Psoas muscle (tissue), 8 donors: ENCODE data around the gene FBXL13. TPM values are rescaled to one million over a fixed set of nuclear protein-coding genes. Genes with fewer than 3 reads are reported as not detected.
"Not testable (repeated sequence)": the region's sequence is repeated elsewhere in the genome, so short reads cannot be mapped to it uniquely, and the experiment has no call there.

Experiments used
- ATAC-seq, 4 donors: fragments of 200-7000 bp; cut with Tn5 transposase; one replicate each; pipeline ENCODE4 v1.9.1; 2020; ENCODE audit warnings: moderate library complexity in 3 of 4, mild to moderate bottlenecking in 2 of 4
- DNase-seq, 2 donors: peaks; one replicate each; pipeline ENCODE4 v3.0.0-alpha.2; 2020
- H3K27ac ChIP-seq: fragments of 200-600 bp; one replicate; pipeline ENCODE4 v1.8.0; 2022
- H3K27me3 ChIP-seq, 3 donors: fragments of 200-600 bp in 1 of 3; one replicate each; pipeline versions ENCODE4 v1.6.1 to v1.8.0; 2013 to 2022; ENCODE audit warnings: low read length in 2 of 3, mild to moderate bottlenecking in 2 of 3, moderate library complexity in 1 of 3; ENCODE audit not compliant: insufficient read depth in 3 of 3
- H3K36me3 ChIP-seq, 2 donors: fragments of 200-600 bp in 1 of 2; one replicate each; pipeline versions ENCODE4 v1.6.1 to v1.8.0; 2013 to 2022; ENCODE audit warnings: low read depth in 1 of 2, mild to moderate bottlenecking in 1 of 2, moderate library complexity in 1 of 2; ENCODE audit not compliant: insufficient read depth in 1 of 2
- H3K4me1 ChIP-seq: fragments of 200-600 bp; one replicate; pipeline ENCODE4 v1.8.0; 2022
- H3K4me3 ChIP-seq: fragments of 200-600 bp; one replicate; pipeline ENCODE4 v1.8.0; 2022; ENCODE audit warnings: mild to moderate bottlenecking
- H3K9me3 ChIP-seq: fragments of 200-600 bp; one replicate; pipeline ENCODE4 v1.8.0; 2022
- WGBS, 3 donors: extraction: QIAGEN DNeasy Blood & Tissue Kit; methylation state at CpG; one replicate each; pipeline versions ENCODE4 v1.1.6 to v1.1.7; 2013; 5-methylcytosine and 5-hydroxymethylcytosine counted together
- intact Hi-C, 2 donors: fragments of 100-400 bp; cut with DNase I; formaldehyde crosslinking; loops; one replicate each; pipeline versions ENCODE4 v1.11.0 to v1.14.2; 2022
- polyA plus RNA-seq, 3 donors: library from polyadenylated mRNA; stranded (reverse); fragments of 200-250 nt; gene quantifications; one replicate each; pipeline ENCODE4 v1.2.3, GENCODE V29; 2013
- total RNA-seq, 4 donors: library from RNA; stranded (reverse); fragmentation: NEBNext Ultra II Directional in 2 of 4; extraction: Animal tissue kit (Norgen Biotek cat#: 25700) in 2 of 4; gene quantifications; one replicate each; pipeline versions ENCODE4 v1.2.1 to v1.2.4, GENCODE V29; 2021 to 2023
- TF ChIP-seq, protein P1 (sequence below): fragments of 200-600 bp; IDR thresholded peaks from one replicate; pipeline ENCODE4 v1.8.0; 2022; ENCODE audit warnings: antibody characterized with exemption
- donor health status: healthy with polysubstance abuse.
- donor health status: DM: no; HTN: no; CAD: no; lungs with moderate emphysema.
- donor health status: Bipolar disorder and iron deficiency.
- donor health status: healthy.
- donor health status: DM: yes; HTN: yes; CAD: no.
- donor health status: DM: no; HTN: no; CAD: no.
- donor health status: DM: no; HTN: no; CAD: no.
- donor health status: DM: yes; HTN: yes; CAD: no.

Gene FBXL13
- total and polyA plus RNA-seq, 7 donors, result 0.13 to 0.52 (median 0.28) TPM; not detected in 1

DNA sequence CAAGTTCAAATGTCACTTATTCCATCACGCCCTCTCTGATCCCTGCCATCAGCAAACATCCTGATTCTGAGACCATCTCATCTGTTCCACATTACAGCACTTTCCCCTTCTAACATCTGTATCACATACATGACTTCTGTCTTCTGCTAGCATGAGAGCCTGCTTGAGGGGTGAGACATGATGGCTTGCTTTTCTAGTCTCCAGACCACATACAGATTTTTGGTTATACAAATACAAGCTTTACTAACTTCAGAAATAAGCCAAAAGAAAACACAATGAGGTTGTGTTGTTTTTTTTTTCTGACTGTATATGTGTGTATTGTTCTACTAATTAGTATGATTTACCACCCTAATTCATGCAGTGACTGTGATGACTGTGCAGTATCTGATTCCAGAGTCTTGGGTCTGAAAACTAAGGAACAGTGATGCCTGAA is 40.0 kb upstream of the FBXL13 start:
- Histone ChIP-seq H3K27ac (no peak overlapping the region), H3K4me1 (no peaks in the 10 kb centered on the region), H3K4me3 (no peak overlapping the region), H3K36me3 (peaks cover 0 to 31% of the 10 kb centered on the region in 2 donors), H3K27me3 (no peaks in the 10 kb centered on the region), H3K9me3 (peaks cover 7% of the 10 kb centered on the region)
- WGBS, 3 donors, result 75 to 93% (median 90%) methylated on average over 1 of the region's 1 CpG
- intact Hi-C loops, result no loop called here
- TF ChIP-seq, protein P1, sequence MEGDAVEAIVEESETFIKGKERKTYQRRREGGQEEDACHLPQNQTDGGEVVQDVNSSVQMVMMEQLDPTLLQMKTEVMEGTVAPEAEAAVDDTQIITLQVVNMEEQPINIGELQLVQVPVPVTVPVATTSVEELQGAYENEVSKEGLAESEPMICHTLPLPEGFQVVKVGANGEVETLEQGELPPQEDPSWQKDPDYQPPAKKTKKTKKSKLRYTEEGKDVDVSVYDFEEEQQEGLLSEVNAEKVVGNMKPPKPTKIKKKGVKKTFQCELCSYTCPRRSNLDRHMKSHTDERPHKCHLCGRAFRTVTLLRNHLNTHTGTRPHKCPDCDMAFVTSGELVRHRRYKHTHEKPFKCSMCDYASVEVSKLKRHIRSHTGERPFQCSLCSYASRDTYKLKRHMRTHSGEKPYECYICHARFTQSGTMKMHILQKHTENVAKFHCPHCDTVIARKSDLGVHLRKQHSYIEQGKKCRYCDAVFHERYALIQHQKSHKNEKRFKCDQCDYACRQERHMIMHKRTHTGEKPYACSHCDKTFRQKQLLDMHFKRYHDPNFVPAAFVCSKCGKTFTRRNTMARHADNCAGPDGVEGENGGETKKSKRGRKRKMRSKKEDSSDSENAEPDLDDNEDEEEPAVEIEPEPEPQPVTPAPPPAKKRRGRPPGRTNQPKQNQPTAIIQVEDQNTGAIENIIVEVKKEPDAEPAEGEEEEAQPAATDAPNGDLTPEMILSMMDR, result no peak
- no peak for ATAC-seq
- DNase-seq, result no peak

DNA sequence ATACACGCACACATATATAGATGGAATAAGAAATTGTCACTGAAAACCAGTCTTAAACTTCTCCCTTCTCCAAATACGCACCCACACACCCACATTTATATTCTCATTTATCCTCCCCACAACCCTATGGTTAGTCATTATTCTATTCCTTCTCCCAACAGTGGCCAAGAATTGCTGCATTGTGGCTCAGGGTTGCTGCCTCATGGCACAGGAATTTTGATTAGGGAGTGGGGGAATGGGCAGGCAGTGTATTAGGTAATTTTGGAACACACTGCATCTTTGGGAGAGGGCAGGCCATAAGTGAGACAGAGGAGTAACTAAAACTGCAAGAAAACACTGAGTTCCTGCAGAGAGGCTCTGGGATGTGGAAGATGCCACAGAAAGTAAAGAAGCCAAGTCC is 38.6 kb upstream of the FBXL13 start:
- Histone ChIP-seq H3K9me3 (peaks cover 7% of the 10 kb centered on the region), H3K4me1 (no peaks in the 10 kb centered on the region), H3K27me3 (no peaks in the 10 kb centered on the region), H3K27ac (no peak overlapping the region), H3K4me3 (no peak overlapping the region), H3K36me3 (peaks cover 0 to 21% of the 10 kb centered on the region in 2 donors)
- ATAC-seq, result no peak
- TF ChIP-seq, protein P1, result no peak
- DNase-seq, result no peak
- 88 to 97% (median 95%) methylated on average over 2 of the region's 2 CpGs for WGBS, 3 donors
- intact Hi-C loops, result no loop called here

DNA sequence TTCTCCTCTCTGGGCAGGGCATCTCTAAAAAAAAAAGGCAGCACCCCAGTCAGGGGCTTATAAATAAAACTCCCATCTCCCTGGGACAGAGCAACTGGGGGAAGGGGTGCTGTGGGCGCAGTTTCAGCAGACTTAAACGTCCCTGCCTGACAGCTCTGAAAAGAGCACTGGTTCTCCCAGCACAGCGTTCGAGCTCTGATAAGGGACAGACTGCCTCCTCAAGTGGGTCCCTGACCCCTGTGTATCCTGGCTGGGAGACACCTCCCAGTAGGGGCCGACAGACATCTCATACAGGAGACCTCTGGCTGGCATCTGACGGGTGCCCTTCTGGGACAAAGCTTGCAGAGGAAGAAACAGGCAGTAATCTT is 32.1 kb upstream of the FBXL13 start:
- H3K4me3 ChIP-seq, ATAC-seq, H3K27ac ChIP-seq, intact Hi-C loops, H3K27me3 ChIP-seq, H3K4me1 ChIP-seq, H3K9me3 ChIP-seq, DNase-seq: not testable (repeated sequence)
- peaks cover 2 to 32% of the 10 kb centered on the region in 2 donors for H3K36me3 ChIP-seq
- WGBS, 3 donors, result 67 to 76% (median 73%) methylated on average over 6 of the region's 6 CpGs

DNA sequence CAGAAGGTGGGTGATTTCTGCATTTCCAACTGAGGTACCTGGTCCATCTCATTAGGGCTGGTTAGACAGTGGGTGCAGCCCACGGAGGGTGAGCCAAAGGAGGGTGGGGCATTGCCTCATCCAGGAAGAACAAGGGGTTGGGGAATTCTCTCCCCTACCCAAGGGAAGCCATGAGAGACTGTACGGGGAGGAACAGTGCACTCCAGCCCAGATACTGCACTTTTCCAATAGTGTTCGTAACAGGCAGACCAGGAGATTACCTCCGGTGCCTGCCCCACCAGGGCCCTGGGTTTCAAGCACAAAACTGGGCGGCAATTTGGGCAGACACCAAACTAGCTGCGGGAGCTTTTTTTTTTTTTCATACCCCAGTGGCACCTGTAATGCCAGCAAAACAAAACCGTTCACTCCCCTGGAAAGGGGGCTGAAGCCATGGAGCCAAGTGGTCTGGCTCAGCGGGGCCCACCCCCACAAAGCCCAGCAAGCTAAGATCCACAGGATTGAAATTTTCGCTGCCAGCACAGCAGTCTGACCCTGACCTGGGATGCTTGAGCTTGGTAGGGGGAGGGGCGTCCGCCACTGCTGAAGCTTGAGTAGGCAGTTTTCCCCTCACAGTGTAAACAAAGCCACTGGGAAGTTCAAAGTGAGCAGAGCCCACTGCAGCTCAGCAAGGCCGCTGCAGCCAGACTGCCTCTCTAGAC is 31.6 kb upstream of the FBXL13 start:
- H3K36me3 ChIP-seq, result peaks cover 2 to 37% of the 10 kb centered on the region in 2 donors

DNA sequence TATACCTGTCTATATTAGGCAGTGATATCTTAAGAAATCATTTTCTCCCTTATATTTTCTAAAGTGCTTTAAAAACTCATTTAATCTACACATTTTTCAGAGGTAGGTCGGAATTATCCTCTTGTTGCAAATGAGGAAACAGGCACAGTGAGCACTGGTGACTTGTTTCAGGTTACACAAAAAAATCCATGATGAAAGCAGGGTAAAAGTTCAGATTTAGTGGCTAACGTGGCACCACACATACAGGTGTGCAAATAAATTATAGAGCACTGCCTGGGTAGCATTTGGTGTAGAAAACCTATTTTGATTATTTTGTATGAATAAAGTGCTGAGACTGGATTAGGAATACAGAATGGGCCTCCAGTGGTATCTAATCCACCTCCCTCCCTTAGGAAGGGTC is 26.9 kb upstream of the FBXL13 start:
- Histone ChIP-seq H3K4me1 (no peaks in the 10 kb centered on the region), H3K27me3 (no peaks in the 10 kb centered on the region), H3K9me3 (no peaks in the 10 kb centered on the region), H3K27ac (no peak overlapping the region), H3K36me3 (peaks cover 6 to 71% of the 10 kb centered on the region in 2 donors), H3K4me3 (no peak overlapping the region)
- ATAC-seq (no peak), DNase-seq (no peak)
- TF ChIP-seq, protein P1, result no peak
- WGBS, 3 donors, result 37 to 51% (median 40%) methylated on average over 2 of the region's 2 CpGs
- intact Hi-C loops, result no loop called here

More for the DNA sequence above, 31.6 kb upstream of the FBXL13 start:
- no peak for DNase-seq
- ATAC-seq, result no peak
- H3K4me3 ChIP-seq, result no peak overlapping the region
- intact Hi-C loops, result no loop called here
- H3K9me3 ChIP-seq, result peaks cover 3% of the 10 kb centered on the region
- H3K27ac ChIP-seq, result no peak overlapping the region
- H3K27me3 ChIP-seq, result no peaks in the 10 kb centered on the region
- TF ChIP-seq, protein P1, result no peak
- WGBS, 3 donors, result 68 to 72% (median 72%) methylated on average over 12 of the region's 12 CpGs
- H3K4me1 ChIP-seq, result no peaks in the 10 kb centered on the region
